ENCODE results near the gene IFITM2.
"Not testable (repeated sequence)": the region's sequence is repeated elsewhere in the genome, so short reads cannot be mapped to it uniquely, and the experiment has no call there.

IFITM2 gene

GRCh38 chr11:311013-311748 lies 3.6 kb downstream of the IFITM2 start:
- not testable (repeated sequence) for DNase-seq

- DNase-seq, result peak; percentile 63
Measured at GRCh38 chr11:312092-312816, 4.6 kb downstream of the IFITM2 start.

- DNase-seq, result peak; percentile 32
Measured at GRCh38 chr11:313304-313786, 5.7 kb downstream of the IFITM2 start.

- DNase-seq, result peak; percentile 71
Measured at GRCh38 chr11:313787-314553, 6.4 kb downstream of the IFITM2 start, which contains the start of gene IFITM1. Gene IFITM1, plus strand, starts transcription at chr11:314040. Its CDS starts 131 bp downstream, at chr11:314171.

GRCh38 chr11:314554-314875 lies 6.9 kb downstream of the IFITM2 start:
- DNase-seq, result not testable (repeated sequence)

- DNase-seq, result peak; percentile 41
Measured at GRCh38 chr11:315051-315481, 7.5 kb downstream of the IFITM2 start.

GRCh38 chr11:315516-315994 lies 7.9 kb downstream of the IFITM2 start:
- DNase-seq, result peak; percentile 34

- peak; percentile 54 for DNase-seq
Measured at GRCh38 chr11:316031-316701, 8.6 kb downstream of the IFITM2 start.

GRCh38 chr11:316891-317301 lies 9.3 kb downstream of the IFITM2 start:
- peak; percentile 60 for DNase-seq

- peak; percentile 8 for DNase-seq
Measured at GRCh38 chr11:317668-318404, 10.2 kb downstream of the IFITM2 start.

GRCh38 chr11:318405-319120 lies 10.9 kb downstream of the IFITM2 start:
- DNase-seq, result not testable (repeated sequence)

GRCh38 chr11:319121-319887 lies 11.7 kb downstream of the IFITM2 start:
- DNase-seq, result peak; percentile 24

- not testable (repeated sequence) for DNase-seq
Measured at GRCh38 chr11:319888-320273, 12.3 kb downstream of the IFITM2 start.

GRCh38 chr11:324156-324555 lies 16.5 kb downstream of the IFITM2 start:
- DNase-seq, result peak; percentile 12

GRCh38 chr11:324593-325517 lies 17.2 kb downstream of the IFITM2 start:
- peak; percentile 3 for DNase-seq

- DNase-seq, result peak; percentile 20
Measured at GRCh38 chr11:325796-326591, 18.4 kb downstream of the IFITM2 start.

- no peak for DNase-seq
Measured at GRCh38 chr11:326592-326841, 18.9 kb downstream of the IFITM2 start.

- peak; percentile 76 for DNase-seq
Measured at GRCh38 chr11:326842-327580, 19.4 kb downstream of the IFITM2 start.
